ENCODE measurements around the gene DIP2A.

DNA sequence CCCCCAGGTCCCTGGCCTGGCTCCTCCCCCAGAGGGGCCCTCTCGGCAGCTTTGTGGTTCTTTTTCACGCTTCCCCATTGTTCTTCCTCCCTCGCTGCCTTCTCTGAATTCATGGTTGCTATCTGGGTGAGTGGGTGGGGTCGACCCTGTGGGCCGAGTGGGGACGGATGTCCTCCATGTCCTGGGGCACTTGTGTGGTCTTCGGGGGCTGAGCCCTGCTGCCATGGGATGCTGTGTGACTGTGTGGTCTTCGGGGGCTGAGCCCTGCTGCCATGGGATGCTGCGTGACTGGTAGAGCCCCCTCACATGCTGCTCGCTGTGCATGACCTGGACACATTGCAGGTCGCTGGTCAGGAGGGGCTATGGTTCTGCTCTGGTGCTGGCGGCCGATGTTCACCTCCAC is 21.6 kb upstream of the DIP2A start:
- TF ChIP-seq, protein P1, sequence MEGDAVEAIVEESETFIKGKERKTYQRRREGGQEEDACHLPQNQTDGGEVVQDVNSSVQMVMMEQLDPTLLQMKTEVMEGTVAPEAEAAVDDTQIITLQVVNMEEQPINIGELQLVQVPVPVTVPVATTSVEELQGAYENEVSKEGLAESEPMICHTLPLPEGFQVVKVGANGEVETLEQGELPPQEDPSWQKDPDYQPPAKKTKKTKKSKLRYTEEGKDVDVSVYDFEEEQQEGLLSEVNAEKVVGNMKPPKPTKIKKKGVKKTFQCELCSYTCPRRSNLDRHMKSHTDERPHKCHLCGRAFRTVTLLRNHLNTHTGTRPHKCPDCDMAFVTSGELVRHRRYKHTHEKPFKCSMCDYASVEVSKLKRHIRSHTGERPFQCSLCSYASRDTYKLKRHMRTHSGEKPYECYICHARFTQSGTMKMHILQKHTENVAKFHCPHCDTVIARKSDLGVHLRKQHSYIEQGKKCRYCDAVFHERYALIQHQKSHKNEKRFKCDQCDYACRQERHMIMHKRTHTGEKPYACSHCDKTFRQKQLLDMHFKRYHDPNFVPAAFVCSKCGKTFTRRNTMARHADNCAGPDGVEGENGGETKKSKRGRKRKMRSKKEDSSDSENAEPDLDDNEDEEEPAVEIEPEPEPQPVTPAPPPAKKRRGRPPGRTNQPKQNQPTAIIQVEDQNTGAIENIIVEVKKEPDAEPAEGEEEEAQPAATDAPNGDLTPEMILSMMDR (IDR thresholded peaks at IDR 0.05) = no peak
- TF ChIP-seq EP300 (IDR thresholded peaks at IDR 0.05) (no peak), POLR2A (IDR thresholded peaks at IDR 0.05) (no peak)

Measured in suprapubic skin (tissue), 3 donors.